Thyroid gland (tissue), 4 donors: ENCODE data around the gene PARP11. TPM values are rescaled to one million over a fixed set of nuclear protein-coding genes. Genes with fewer than 3 reads are reported as not detected.

Source experiments
- DNase-seq, 2 donors: peaks; one replicate each; pipeline ENCODE4 v3.0.0-alpha.2; 2019
- H3K27ac ChIP-seq, 3 donors: fragments of 200-600 bp; sonication (generic); 1 replicate in 2 of 3; 2 replicates in 1 of 3; pipeline ENCODE4 v1.5.1; 2016 to 2019; ENCODE audit warnings: mild to moderate bottlenecking in 1 of 3, moderate library complexity in 1 of 3
- H3K27me3 ChIP-seq: fragments of 200-600 bp; sonication (generic); one replicate; pipeline ENCODE4 v1.5.1; 2019
- H3K36me3 ChIP-seq, 2 donors: fragments of 200-600 bp; sonication (generic); one replicate each; pipeline ENCODE4 v1.5.1; 2016 to 2019
- H3K4me1 ChIP-seq, 2 donors: fragments of 200-600 bp; sonication (generic); one replicate each; pipeline ENCODE4 v1.5.1; 2017 to 2019
- H3K4me3 ChIP-seq, 3 donors: fragments of 200-600 bp; sonication (generic); replicated peaks in 1 of 3; 1 replicate in 2 of 3; 2 replicates in 1 of 3; pipeline ENCODE4 v1.5.1; 2016; ENCODE audit warnings: mild to moderate bottlenecking in 1 of 3
- H3K9me3 ChIP-seq: fragments of 200-600 bp; sonication (generic); one replicate; pipeline ENCODE4 v1.5.1; 2017
- CTCF ChIP-seq, 6 experiments: fragments of 200-600 bp in 3 of 6; fragments of 450-650 bp in 3 of 6; sonication (generic) in 3 of 6; IDR thresholded peaks; one replicate each; pipeline ENCODE4 v1.5.1; 2016 to 2019; ENCODE audit warnings: antibody characterized with exemption in 6 of 6, mild to moderate bottlenecking in 2 of 6, inconsistent platforms in 1 of 6, moderate library complexity in 1 of 6
- POLR2A ChIP-seq, 2 donors: fragments of 450-650 bp; IDR thresholded peaks; one replicate each; pipeline ENCODE4 v1.6.1; 2017; ENCODE audit warnings: antibody characterized with exemption in 2 of 2, mild to moderate bottlenecking in 2 of 2, moderate library complexity in 1 of 2
- WGBS, 2 donors: methylation state at CpG; one replicate each; pipeline ENCODE4 v1.1.5; 2017; 5-methylcytosine and 5-hydroxymethylcytosine counted together
- intact Hi-C: fragments of 100-400 bp; cut with DNase I; formaldehyde crosslinking; loops from one replicate; pipeline ENCODE4 v1.15.1; 2023
- total RNA-seq, 4 donors: library from RNA; depleted of rRNA; stranded (reverse); fragments of >200 nt; gene quantifications; one replicate each; pipeline ENCODE4 v1.2.3, GENCODE V29; 2016

PARP11 gene
- total RNA-seq, 4 donors from 2014 or later: 8.7 to 26.2 (median 15.4) TPM

DNA sequence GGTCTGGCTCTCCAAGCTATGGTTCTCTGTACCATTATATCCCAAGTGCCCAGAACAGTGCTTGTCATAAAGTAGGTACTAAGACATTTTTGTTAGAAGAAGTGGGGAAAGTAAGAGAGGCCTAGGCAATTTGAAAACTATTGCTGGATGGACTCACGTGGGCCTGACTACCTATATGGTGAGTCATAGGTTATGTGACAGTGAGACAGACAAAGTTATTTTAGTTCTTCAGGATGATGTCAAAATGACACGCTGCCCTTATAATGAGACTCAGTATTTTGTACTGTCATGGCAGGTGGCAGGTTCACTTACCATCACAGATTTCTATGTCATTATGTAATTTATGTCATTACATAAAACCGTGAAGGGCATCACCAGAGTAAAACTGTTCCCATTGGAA lies 53.1 kb downstream of the PARP11 start:
- H3K4me1 ChIP-seq: no peaks in the 10 kb centered on the region
- H3K36me3 ChIP-seq: peaks cover 4 to 5% of the 10 kb centered on the region in 2 donors
- no peak for TF ChIP-seq CTCF (IDR thresholded peaks at IDR 0.05)
- TF ChIP-seq POLR2A (IDR thresholded peaks at IDR 0.05): no peak
- no peaks in the 10 kb centered on the region for H3K27me3 ChIP-seq
- intact Hi-C loops: no loop called here
- no peak overlapping the region for H3K4me3 ChIP-seq
- DNase-seq: no peak
- no peaks in the 10 kb centered on the region for H3K9me3 ChIP-seq
- H3K27ac ChIP-seq: no peak overlapping the region
- WGBS, 2 donors: 88 to 94% methylated on average over 3 of the region's 3 CpGs

DNA sequence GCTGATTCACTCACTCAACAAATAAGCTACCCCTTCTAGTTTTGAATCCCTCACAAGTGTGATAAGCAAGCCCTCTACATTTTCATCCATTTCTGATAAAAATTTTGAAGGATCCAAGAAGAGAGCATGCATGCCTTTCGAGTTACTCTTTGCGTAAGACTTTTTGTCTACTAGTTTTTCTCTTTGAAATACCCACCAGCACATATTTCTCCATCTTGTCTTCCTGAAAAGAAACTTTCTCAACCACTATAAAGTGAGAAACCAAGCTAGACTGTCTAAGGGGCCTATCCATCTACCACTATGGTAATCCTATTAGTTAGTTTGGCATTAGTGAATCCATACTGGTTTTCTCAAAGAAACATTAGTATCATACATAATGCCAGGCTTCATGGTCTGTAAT lies 56.9 kb downstream of the PARP11 start:
- intact Hi-C loops: no loop called here
- H3K27me3 ChIP-seq: no peaks in the 10 kb centered on the region
- peaks cover 0 to 7% of the 10 kb centered on the region in 2 donors for H3K36me3 ChIP-seq
- H3K27ac ChIP-seq: no peak overlapping the region
- DNase-seq: no peak
- H3K4me3 ChIP-seq: no peak overlapping the region
- 72 to 95% methylated on average over 2 of the region's 2 CpGs for WGBS, 2 donors
- TF ChIP-seq CTCF (IDR thresholded peaks at IDR 0.05) (no peak), POLR2A (IDR thresholded peaks at IDR 0.05) (no peak)
- H3K4me1 ChIP-seq: no peaks in the 10 kb centered on the region
- H3K9me3 ChIP-seq: no peaks in the 10 kb centered on the region

DNA sequence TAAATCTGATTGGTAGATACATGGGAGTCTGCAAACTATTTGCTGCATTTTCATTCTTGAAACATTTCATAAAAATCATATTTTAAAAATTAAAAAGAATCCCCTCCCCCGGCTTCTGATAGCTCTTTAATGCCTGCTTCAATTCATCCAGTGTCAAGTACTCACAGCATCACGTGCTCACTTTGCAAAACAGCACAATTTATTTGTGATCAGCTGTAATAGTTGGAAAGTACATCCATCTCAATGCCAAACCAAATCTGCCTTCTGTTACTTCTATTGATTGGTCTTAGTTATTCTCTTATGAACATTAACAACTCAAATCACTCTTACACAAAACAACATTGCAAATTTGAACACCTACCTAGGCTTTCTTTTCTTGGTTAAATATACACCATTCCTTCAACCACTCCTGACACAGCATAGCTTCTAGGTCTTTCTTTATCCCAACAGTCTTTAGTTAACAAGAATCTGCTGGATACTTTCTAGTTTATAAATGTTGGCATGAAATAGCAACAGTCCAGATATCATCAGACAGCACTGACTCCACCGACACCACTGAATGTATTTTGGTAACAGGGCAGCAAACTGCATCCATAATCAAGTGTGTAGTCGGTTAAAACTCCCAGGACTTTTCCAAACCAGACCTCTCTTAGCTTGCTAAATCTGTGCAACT lies 58.0 kb downstream of the PARP11 start:
- Histone ChIP-seq H3K4me3 (no peak overlapping the region), H3K27ac (no peak overlapping the region), H3K36me3 (peaks cover 0 to 7% of the 10 kb centered on the region in 2 donors), H3K4me1 (no peaks in the 10 kb centered on the region), H3K9me3 (no peaks in the 10 kb centered on the region), H3K27me3 (no peaks in the 10 kb centered on the region)
- no peak for DNase-seq
- WGBS, 2 donors: 88 to 90% methylated on average over 4 of the region's 4 CpGs
- TF ChIP-seq CTCF (IDR thresholded peaks at IDR 0.05) (no peak), POLR2A (IDR thresholded peaks at IDR 0.05) (no peak)
- intact Hi-C loops: no loop called here

DNA sequence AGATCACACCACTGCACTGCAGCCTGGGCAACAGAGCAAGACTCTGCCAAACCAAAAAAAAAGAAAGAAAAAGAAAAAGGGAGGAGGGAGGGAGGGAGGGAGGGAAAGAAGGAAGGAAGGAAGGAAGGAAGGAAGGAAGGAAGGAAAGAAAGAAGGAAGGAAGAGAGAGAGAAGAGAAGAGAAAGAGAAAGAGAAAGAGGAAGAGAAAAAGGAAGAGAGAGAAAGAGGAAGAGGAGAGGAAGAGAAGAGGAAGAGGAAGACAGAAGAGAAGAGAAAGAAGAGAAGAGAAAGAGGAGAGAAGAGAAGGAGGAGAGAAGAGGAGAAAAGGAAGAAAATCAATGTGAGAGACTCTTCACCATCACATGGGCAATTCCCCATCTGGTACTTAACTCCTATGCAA lies 62.7 kb downstream of the PARP11 start:
- Histone ChIP-seq H3K4me1 (no peaks in the 10 kb centered on the region), H3K27me3 (no peaks in the 10 kb centered on the region), H3K4me3 (no peak overlapping the region), H3K27ac (no peak overlapping the region), H3K36me3 (peaks cover 0 to 7% of the 10 kb centered on the region in 2 donors), H3K9me3 (no peaks in the 10 kb centered on the region)
- intact Hi-C loops: no loop called here
- DNase-seq: no peak
- TF ChIP-seq CTCF (IDR thresholded peaks at IDR 0.05): no peak
- no peak for TF ChIP-seq POLR2A (IDR thresholded peaks at IDR 0.05)

GRCh38 chr12:3810016-3810370 lies 63.2 kb downstream of the PARP11 start:
- H3K4me1 ChIP-seq: no peaks in the 10 kb centered on the region
- TF ChIP-seq CTCF (IDR thresholded peaks at IDR 0.05): no peak
- TF ChIP-seq POLR2A (IDR thresholded peaks at IDR 0.05): no peak
- H3K9me3 ChIP-seq: no peaks in the 10 kb centered on the region
- no peaks in the 10 kb centered on the region for H3K27me3 ChIP-seq
- H3K36me3 ChIP-seq: peaks cover 0 to 7% of the 10 kb centered on the region in 2 donors
- no peak overlapping the region for H3K4me3 ChIP-seq
- no peak overlapping the region for H3K27ac ChIP-seq
- 89 to 93% methylated on average over 5 of the region's 5 CpGs for WGBS, 2 donors
- DNase-seq: no peak
- intact Hi-C loops: no loop called here
